GM12878 (cell line): ENCODE data around the gene ZNF574.

Source experiments
- CBX5 ChIP-seq: sonication (generic); IDR thresholded peaks from 2 replicates; pipeline ENCODE4 v1.6.1; 2016; ENCODE audit warnings: low read depth, moderate library complexity, mild to moderate bottlenecking, inconsistent platforms
- CREB1 ChIP-seq: IDR thresholded peaks from 2 replicates; pipeline ENCODE4 v1.6.1; 2012; ENCODE audit warnings: low read depth, mild to moderate bottlenecking, inconsistent platforms
- EZH2 ChIP-seq: IDR thresholded peaks from 2 replicates; pipeline ENCODE4 v1.6.1; 2012; ENCODE audit warnings: low read depth, mild to moderate bottlenecking, control low read depth, inconsistent platforms, low read length, borderline replicate concordance; ENCODE audit not compliant: control insufficient read depth
- FOS ChIP-seq: IDR thresholded peaks from 3 replicates; pipeline ENCODE4 v1.6.1; 2011; ENCODE audit warnings: borderline replicate concordance; ENCODE audit not compliant: insufficient read length; ENCODE audit errors: extremely low read depth
- MYC ChIP-seq: IDR thresholded peaks from 2 replicates; pipeline ENCODE4 v1.6.1; 2011; ENCODE audit warnings: mild to moderate bottlenecking, low read length, moderate library complexity, inconsistent platforms; ENCODE audit not compliant: insufficient read depth, insufficient replicate concordance, insufficient read length, severe bottlenecking
- POLR2AphosphoS5 ChIP-seq: IDR thresholded peaks from 2 replicates; pipeline ENCODE4 v1.6.1; 2011; ENCODE audit warnings: mild to moderate bottlenecking, low read length, inconsistent platforms
- STAT1 ChIP-seq: fragments of 450-650 bp; conservative IDR thresholded peaks from 2 replicates; pipeline ENCODE4 v1.6.1; 2014; ENCODE audit warnings: antibody characterized with exemption, mild to moderate bottlenecking
- TF ChIP-seq, protein P1 (sequence below): IDR thresholded peaks from 2 replicates; pipeline ENCODE4 v1.6.1; 2012; ENCODE audit warnings: low read depth, low read length, improper control_type of control experiment
- TF ChIP-seq, protein P2 (sequence below): IDR thresholded peaks from 2 replicates; pipeline ENCODE4 v1.6.1; 2012; ENCODE audit warnings: mild to moderate bottlenecking, low read depth, low read length
- TF ChIP-seq, protein P3 (sequence below), 3 experiments: IDR thresholded peaks in 2 of 3; conservative IDR thresholded peaks in 1 of 3; 2 replicates each; pipeline ENCODE4 v1.5.1; 2011; ENCODE audit warnings: low read depth in 3 of 3, low read length in 3 of 3, mild to moderate bottlenecking in 3 of 3, control low read depth in 2 of 3, moderate library complexity in 2 of 3, inconsistent platforms in 1 of 3, mixed read lengths in 1 of 3; ENCODE audit not compliant: control insufficient read depth in 2 of 3, insufficient read depth in 1 of 3; ENCODE audit errors: extremely low read depth in 1 of 3
- TF ChIP-seq, protein P4 (sequence below): fragments of 450-650 bp; IDR thresholded peaks from 2 replicates; pipeline ENCODE4 v1.6.1; 2017; ENCODE audit warnings: mild to moderate bottlenecking, moderate library complexity

DNA sequence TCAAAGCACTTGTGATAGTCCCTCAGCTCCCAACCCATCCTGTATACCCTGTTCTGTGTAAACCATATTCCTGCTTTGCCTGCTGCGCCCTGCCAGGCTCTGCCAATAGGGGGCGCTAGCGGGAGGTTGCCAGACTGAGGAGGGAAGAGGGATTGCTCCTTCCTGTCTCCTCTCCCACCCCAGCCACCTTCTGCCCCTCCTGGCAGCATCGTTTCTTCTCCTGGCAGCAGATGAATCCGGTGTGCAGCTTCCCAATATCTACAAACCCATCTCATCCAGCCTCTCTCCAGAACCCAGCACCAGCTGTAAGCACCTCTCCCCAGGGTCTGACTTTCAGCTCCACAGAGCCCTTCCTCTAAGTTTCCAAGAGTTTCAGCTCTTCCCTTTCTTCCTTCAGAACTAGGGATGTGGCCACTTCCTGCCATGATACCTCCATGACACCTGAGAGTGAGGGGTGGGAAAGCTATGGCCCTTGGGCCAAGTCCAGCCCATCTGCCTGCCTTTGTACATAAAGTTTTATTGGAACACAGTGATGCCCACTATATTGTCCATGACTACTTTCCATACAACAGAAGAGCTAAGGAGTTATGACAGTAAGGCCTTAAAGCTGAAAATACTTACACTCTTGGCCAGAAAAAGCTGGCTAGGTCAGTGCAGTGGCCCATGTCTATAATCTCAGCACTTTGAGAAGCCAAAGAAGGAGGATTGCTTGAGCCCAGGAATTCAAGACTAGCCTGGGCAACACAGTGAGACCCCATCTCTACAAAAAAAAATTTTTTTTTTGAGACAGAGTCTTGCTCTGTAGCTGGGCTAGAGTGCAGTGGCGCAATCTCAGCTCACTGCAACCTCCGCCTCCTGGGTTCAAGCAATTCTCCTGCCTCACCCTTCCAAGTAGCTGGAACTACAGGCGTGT is 47.4 kb upstream of the ZNF574 start:
- TF ChIP-seq, protein P1, sequence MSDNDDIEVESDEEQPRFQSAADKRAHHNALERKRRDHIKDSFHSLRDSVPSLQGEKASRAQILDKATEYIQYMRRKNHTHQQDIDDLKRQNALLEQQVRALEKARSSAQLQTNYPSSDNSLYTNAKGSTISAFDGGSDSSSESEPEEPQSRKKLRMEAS = no peak
- TF ChIP-seq, protein P2, sequence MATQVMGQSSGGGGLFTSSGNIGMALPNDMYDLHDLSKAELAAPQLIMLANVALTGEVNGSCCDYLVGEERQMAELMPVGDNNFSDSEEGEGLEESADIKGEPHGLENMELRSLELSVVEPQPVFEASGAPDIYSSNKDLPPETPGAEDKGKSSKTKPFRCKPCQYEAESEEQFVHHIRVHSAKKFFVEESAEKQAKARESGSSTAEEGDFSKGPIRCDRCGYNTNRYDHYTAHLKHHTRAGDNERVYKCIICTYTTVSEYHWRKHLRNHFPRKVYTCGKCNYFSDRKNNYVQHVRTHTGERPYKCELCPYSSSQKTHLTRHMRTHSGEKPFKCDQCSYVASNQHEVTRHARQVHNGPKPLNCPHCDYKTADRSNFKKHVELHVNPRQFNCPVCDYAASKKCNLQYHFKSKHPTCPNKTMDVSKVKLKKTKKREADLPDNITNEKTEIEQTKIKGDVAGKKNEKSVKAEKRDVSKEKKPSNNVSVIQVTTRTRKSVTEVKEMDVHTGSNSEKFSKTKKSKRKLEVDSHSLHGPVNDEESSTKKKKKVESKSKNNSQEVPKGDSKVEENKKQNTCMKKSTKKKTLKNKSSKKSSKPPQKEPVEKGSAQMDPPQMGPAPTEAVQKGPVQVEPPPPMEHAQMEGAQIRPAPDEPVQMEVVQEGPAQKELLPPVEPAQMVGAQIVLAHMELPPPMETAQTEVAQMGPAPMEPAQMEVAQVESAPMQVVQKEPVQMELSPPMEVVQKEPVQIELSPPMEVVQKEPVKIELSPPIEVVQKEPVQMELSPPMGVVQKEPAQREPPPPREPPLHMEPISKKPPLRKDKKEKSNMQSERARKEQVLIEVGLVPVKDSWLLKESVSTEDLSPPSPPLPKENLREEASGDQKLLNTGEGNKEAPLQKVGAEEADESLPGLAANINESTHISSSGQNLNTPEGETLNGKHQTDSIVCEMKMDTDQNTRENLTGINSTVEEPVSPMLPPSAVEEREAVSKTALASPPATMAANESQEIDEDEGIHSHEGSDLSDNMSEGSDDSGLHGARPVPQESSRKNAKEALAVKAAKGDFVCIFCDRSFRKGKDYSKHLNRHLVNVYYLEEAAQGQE = no peak
- TF ChIP-seq POLR2AphosphoS5 (no peak), EZH2 (no peak), CREB1 (no peak), FOS (no peak), CBX5 (no peak), STAT1 (no peak), MYC (no peak)
- TF ChIP-seq, protein P3, sequence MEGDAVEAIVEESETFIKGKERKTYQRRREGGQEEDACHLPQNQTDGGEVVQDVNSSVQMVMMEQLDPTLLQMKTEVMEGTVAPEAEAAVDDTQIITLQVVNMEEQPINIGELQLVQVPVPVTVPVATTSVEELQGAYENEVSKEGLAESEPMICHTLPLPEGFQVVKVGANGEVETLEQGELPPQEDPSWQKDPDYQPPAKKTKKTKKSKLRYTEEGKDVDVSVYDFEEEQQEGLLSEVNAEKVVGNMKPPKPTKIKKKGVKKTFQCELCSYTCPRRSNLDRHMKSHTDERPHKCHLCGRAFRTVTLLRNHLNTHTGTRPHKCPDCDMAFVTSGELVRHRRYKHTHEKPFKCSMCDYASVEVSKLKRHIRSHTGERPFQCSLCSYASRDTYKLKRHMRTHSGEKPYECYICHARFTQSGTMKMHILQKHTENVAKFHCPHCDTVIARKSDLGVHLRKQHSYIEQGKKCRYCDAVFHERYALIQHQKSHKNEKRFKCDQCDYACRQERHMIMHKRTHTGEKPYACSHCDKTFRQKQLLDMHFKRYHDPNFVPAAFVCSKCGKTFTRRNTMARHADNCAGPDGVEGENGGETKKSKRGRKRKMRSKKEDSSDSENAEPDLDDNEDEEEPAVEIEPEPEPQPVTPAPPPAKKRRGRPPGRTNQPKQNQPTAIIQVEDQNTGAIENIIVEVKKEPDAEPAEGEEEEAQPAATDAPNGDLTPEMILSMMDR (IDR thresholded peaks at IDR 0.05 in 2 of 3, conservative IDR thresholded peaks at IDR 0.05 in 1 of 3; ENCODE audit: control insufficient read depth in 2 of 3, extremely low read depth in 1 of 3, insufficient read depth in 1 of 3, low read depth in 3 of 3, low read length in 3 of 3) = peak; percentile 41 to 74 (median 64); a peak in 5 of 6 replicates
- TF ChIP-seq, protein P4, sequence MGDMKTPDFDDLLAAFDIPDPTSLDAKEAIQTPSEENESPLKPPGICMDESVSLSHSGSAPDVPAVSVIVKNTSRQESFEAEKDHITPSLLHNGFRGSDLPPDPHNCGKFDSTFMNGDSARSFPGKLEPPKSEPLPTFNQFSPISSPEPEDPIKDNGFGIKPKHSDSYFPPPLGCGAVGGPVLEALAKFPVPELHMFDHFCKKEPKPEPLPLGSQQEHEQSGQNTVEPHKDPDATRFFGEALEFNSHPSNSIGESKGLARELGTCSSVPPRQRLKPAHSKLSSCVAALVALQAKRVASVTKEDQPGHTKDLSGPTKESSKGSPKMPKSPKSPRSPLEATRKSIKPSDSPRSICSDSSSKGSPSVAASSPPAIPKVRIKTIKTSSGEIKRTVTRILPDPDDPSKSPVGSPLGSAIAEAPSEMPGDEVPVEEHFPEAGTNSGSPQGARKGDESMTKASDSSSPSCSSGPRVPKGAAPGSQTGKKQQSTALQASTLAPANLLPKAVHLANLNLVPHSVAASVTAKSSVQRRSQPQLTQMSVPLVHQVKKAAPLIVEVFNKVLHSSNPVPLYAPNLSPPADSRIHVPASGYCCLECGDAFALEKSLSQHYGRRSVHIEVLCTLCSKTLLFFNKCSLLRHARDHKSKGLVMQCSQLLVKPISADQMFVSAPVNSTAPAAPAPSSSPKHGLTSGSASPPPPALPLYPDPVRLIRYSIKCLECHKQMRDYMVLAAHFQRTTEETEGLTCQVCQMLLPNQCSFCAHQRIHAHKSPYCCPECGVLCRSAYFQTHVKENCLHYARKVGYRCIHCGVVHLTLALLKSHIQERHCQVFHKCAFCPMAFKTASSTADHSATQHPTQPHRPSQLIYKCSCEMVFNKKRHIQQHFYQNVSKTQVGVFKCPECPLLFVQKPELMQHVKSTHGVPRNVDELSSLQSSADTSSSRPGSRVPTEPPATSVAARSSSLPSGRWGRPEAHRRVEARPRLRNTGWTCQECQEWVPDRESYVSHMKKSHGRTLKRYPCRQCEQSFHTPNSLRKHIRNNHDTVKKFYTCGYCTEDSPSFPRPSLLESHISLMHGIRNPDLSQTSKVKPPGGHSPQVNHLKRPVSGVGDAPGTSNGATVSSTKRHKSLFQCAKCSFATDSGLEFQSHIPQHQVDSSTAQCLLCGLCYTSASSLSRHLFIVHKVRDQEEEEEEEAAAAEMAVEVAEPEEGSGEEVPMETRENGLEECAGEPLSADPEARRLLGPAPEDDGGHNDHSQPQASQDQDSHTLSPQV = no peak
